OCI-LY7 (cell line): ENCODE results near the gene PYGL. TPM values are rescaled to one million over a fixed set of nuclear protein-coding genes. Genes with fewer than 3 reads are reported as not detected.

ENCODE experiments used
- BruUV-seq: library from RNA; stranded (reverse); fragments of 400-500 nt; replicated peaks from 2 replicates; lab custom pipeline; 2021; lab: Mats Ljungman, UMichigan
- CTCF ChIA-PET: fragments of 300-600 bp; sonication (Branson Sonifier 250); formaldehyde crosslinking; loops from one replicate; lab custom pipeline; 2022; ENCODE audit warnings: antibody characterized with exemption; ENCODE audit not compliant: unreplicated experiment; lab: Charles Lee
- POLR2A ChIA-PET: fragments of 300-600 bp; sonication (Branson Sonifier 250); formaldehyde crosslinking; loops from one replicate; lab custom pipeline; 2022; ENCODE audit warnings: antibody characterized with exemption; lab: Charles Lee
- DNase-seq: peaks from one replicate; pipeline ENCODE4 v3.0.0-alpha.2; 2015; ENCODE audit warnings: low spot score
- H2AFZ ChIP-seq: fragments of 200-600 bp; sonication (generic), shearing (Covaris generic); 2 replicates; pipeline ENCODE4 v1.6.1; 2014; ENCODE audit warnings: mild to moderate bottlenecking, antibody characterized with exemption, low read length, moderate library complexity
- H3K27ac ChIP-seq: fragments of 200-600 bp; sonication (generic); 2 replicates; pipeline ENCODE4 v1.5.1; 2014; ENCODE audit warnings: mixed run types, low read depth, mild to moderate bottlenecking, moderate library complexity, low read length, inconsistent platforms; ENCODE audit not compliant: poor library complexity, severe bottlenecking
- H3K36me3 ChIP-seq: fragments of 200-600 bp; sonication (generic); 2 replicates; pipeline ENCODE4 v1.6.1; 2014; ENCODE audit warnings: mild to moderate bottlenecking, antibody characterized with exemption, low read length, moderate library complexity, mixed read lengths; ENCODE audit not compliant: insufficient read depth
- H3K4me1 ChIP-seq: fragments of 200-600 bp; sonication (generic); 2 replicates; pipeline ENCODE4 v1.5.1; 2014; ENCODE audit warnings: mild to moderate bottlenecking, low read length; ENCODE audit not compliant: insufficient read depth, poor library complexity, severe bottlenecking
- H3K4me2 ChIP-seq: fragments of 200-600 bp; sonication (generic); 2 replicates; pipeline ENCODE4 v1.6.1; 2014; ENCODE audit warnings: mild to moderate bottlenecking, low read length
- H3K4me3 ChIP-seq: fragments of 200-600 bp; sonication (generic); 2 replicates; pipeline ENCODE4 v1.5.1; 2014; ENCODE audit warnings: mild to moderate bottlenecking, low read depth, low read length; ENCODE audit not compliant: poor library complexity, severe bottlenecking
- H3K79me2 ChIP-seq: fragments of 200-600 bp; sonication (generic); 2 replicates; pipeline ENCODE4 v1.6.1; 2016; ENCODE audit warnings: low read depth, mild to moderate bottlenecking, low read length, moderate library complexity, mixed read lengths; ENCODE audit not compliant: insufficient read depth
- H3K9me2 ChIP-seq: fragments of 200-600 bp; sonication (generic); 2 replicates; pipeline ENCODE4 v1.6.1; 2016; ENCODE audit warnings: mild to moderate bottlenecking, low read length, mixed read lengths; ENCODE audit not compliant: insufficient read depth
- H3K9me3 ChIP-seq: fragments of 200-600 bp; sonication (generic); 2 replicates; pipeline ENCODE4 v1.6.1; 2014; ENCODE audit warnings: mild to moderate bottlenecking, mixed run types, low read length, mixed read lengths
- H4K20me1 ChIP-seq: fragments of 200-600 bp; sonication (generic); 2 replicates; pipeline ENCODE4 v1.6.1; 2014; ENCODE audit warnings: mild to moderate bottlenecking, antibody characterized with exemption, low read length, moderate library complexity, mixed read lengths; ENCODE audit not compliant: insufficient read depth
- CTCF ChIP-seq: fragments of 200-600 bp; sonication (generic); conservative IDR thresholded peaks from 2 replicates; pipeline ENCODE4 v1.5.1; 2014; ENCODE audit warnings: mild to moderate bottlenecking, antibody characterized with exemption, low read length, moderate library complexity, mixed read lengths
- EZH2phosphoT487 ChIP-seq: fragments of 200-600 bp; sonication (generic); IDR thresholded peaks from 2 replicates; pipeline ENCODE4 v1.6.1; 2018; ENCODE audit warnings: low read depth, borderline replicate concordance, mild to moderate bottlenecking, mixed run types, antibody characterized with exemption, low read length, moderate library complexity, mixed read lengths
- intact Hi-C: fragments of 100-400 bp; cut with micrococcal nuclease; formaldehyde crosslinking; loops from one replicate; pipeline ENCODE4 v1.10.0; 2022; ENCODE audit not compliant: unreplicated experiment
- total RNA-seq, 2 experiments: library from RNA; depleted of rRNA in 1 of 2; stranded (reverse); fragments of >200 nt in 1 of 2; shearing (Covaris generic) in 1 of 2; gene quantifications; 2 replicates each; pipeline ENCODE4 v1.2.3, GENCODE V29; 2014 to 2022

PYGL gene
- total RNA-seq, 2 experiments from 2014 or later = 2.8 to 3.3 TPM

DNA sequence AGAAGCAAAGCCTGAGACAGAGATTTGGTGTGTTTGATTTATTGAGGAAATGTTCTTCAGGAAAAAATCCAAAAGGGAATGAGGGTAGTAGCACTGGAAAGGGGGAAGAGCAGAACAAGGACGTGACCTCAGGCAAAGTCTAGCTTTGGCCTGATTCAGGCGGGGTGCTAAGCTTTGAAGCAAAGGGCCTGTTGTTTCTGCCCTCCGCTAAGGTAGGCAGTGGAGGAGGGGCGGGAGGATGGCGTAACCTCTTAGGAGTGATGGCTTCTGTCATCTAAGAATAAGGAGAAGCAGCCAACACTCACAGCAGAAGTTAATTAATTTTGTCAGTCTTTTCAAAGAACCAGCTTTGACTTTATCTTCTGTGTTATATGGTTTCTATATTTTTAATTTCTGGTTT lies 52.0 kb downstream of the PYGL start:
- H3K27ac ChIP-seq = no peak overlapping the region
- intact Hi-C loops = no loop called here
- no peaks in the 10 kb centered on the region for H3K9me2 ChIP-seq

GRCh38 chr14:50887476-50887875 lies 56.8 kb downstream of the PYGL start:
- H4K20me1 ChIP-seq = no peaks in the 10 kb centered on the region
- intact Hi-C loops = no loop called here
- TF ChIP-seq CTCF (no peak), EZH2phosphoT487 (no peak)
- ChIA-PET CTCF (no interaction called here), POLR2A (interaction anchor here (0.5 to 1.6 kb wide), 4 partner anchors 11 to 1324 kb away, joined by 3 to 9 read pairs (median 6); no protein-coding TSS in a partner anchor)
- no peak overlapping the region for H3K4me2 ChIP-seq
- H3K9me2 ChIP-seq = no peaks in the 10 kb centered on the region
- DNase-seq = no peak
- H2AFZ ChIP-seq = no peak overlapping the region
- H3K4me3 ChIP-seq = no peak overlapping the region
- H3K79me2 ChIP-seq = no peaks in the 10 kb centered on the region
- H3K4me1 ChIP-seq = no peaks in the 10 kb centered on the region
- no peaks in the 10 kb centered on the region for H3K36me3 ChIP-seq
- no TSS peak for BruUV-seq
- H3K27ac ChIP-seq = no peak overlapping the region
- no peaks in the 10 kb centered on the region for H3K9me3 ChIP-seq

More for the DNA sequence above, 52.0 kb downstream of the PYGL start:
- Histone ChIP-seq H3K4me3 (no peak overlapping the region), H3K4me2 (no peak overlapping the region), H2AFZ (no peak overlapping the region), H3K9me3 (no peaks in the 10 kb centered on the region), H3K36me3 (no peaks in the 10 kb centered on the region), H3K4me1 (no peaks in the 10 kb centered on the region), H4K20me1 (no peaks in the 10 kb centered on the region), H3K79me2 (no peaks in the 10 kb centered on the region)
- TF ChIP-seq EZH2phosphoT487 (no peak), CTCF (no peak)
- ChIA-PET POLR2A (interaction anchor here (0.7 kb wide), 1 partner anchor 22 kb away, joined by 3 read pairs; no protein-coding TSS in a partner anchor), CTCF (no interaction called here)
- BruUV-seq = no TSS peak
- no peak for DNase-seq

- Histone ChIP-seq H2AFZ (no peak overlapping the region), H3K27ac (no peak overlapping the region), H3K4me1 (peaks cover 6% of the 10 kb centered on the region), H4K20me1 (no peaks in the 10 kb centered on the region), H3K36me3 (no peaks in the 10 kb centered on the region), H3K4me3 (no peak overlapping the region), H3K9me3 (no peaks in the 10 kb centered on the region), H3K4me2 (no peak overlapping the region), H3K9me2 (no peaks in the 10 kb centered on the region), H3K79me2 (no peaks in the 10 kb centered on the region)
- no peak for DNase-seq
- TF ChIP-seq CTCF (no peak), EZH2phosphoT487 (no peak)
- intact Hi-C loops = no loop called here
- no TSS peak for BruUV-seq
- CTCF ChIA-PET = no interaction called here
- POLR2A ChIA-PET = interaction anchor here (0.6 to 1.1 kb wide), 4 partner anchors 20 to 572 kb away, joined by 3 to 5 read pairs (median 3); partner anchors contain the start of genes DMAC2L and L2HGDH
Measured at GRCh38 chr14:50883827-50884197, 60.5 kb downstream of the PYGL start.
